ENCODE results near the gene MIOS.

DNA sequence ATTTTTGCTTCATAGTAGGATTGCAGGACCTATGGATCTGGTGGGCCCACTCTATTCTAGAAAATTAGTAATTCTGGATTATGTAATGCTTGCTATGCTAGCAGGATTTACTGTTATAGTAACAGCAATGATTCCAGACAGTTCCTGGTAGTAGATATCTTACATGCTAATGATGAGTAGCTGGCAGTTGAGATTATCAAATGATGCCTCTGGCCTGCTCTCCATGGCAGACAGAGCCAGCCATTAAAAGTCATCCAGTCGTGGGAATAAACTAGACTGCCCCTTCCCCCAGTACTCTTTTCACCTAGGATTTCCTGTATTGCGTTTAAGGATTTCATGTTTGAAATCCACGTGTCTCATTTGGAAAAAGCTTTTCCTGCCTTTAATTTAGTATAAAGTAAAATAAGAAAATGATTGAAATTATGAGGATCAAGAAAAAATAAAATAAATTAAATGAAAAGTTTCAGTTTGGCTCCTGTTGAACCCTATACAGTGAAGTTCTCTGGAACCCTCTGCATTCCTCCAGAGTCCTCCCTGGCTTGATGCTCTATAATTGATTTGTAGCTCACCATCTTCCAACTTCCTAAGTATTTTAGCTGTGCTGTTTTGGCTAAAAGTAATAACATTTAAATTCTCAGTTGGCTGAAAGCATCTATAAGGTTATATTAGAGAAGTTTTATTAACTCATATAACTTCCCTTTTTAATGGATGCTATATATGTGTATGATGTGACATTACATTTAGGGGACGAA is 88.5 kb downstream of the MIOS start:
- TF ChIP-seq CTCF (conservative IDR thresholded peaks at IDR 0.05; ENCODE audit: low read length) (no peak), EZH2phosphoT487 (IDR thresholded peaks at IDR 0.05; ENCODE audit: borderline replicate concordance) (no peak)
